Adipose tissue (tissue), 3 donors: ENCODE measurements around the gene ULBP1. TPM values are rescaled to one million over a fixed set of nuclear protein-coding genes. Genes with fewer than 3 reads are reported as not detected.
"Not testable (repeated sequence)": the region's sequence is repeated elsewhere in the genome, so short reads cannot be mapped to it uniquely, and the experiment has no call there.

Experiments used
- H3K27ac ChIP-seq: one replicate; pipeline ENCODE4 v1.5.1; 2013; ENCODE audit warnings: low read depth, low read length
- WGBS, 3 donors: extraction: QIAGEN DNeasy Blood & Tissue Kit; methylation state at CpG; one replicate each; pipeline ENCODE4 v1.1.7; 2013; 5-methylcytosine and 5-hydroxymethylcytosine counted together
- polyA plus RNA-seq, 3 donors: library from polyadenylated mRNA; stranded (reverse); fragments of 200-250 nt; gene quantifications; one replicate each; pipeline ENCODE4 v1.2.3, GENCODE V29; 2013
- donor health status: healthy with polysubstance abuse.
- donor health status: Bipolar disorder and iron deficiency.
- donor health status: healthy.

The ULBP1 gene, protein sequence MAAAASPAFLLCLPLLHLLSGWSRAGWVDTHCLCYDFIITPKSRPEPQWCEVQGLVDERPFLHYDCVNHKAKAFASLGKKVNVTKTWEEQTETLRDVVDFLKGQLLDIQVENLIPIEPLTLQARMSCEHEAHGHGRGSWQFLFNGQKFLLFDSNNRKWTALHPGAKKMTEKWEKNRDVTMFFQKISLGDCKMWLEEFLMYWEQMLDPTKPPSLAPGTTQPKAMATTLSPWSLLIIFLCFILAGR
- under 1 TPM; 0.03 to 0.22 (median 0.16) TPM for polyA plus RNA-seq

DNA sequence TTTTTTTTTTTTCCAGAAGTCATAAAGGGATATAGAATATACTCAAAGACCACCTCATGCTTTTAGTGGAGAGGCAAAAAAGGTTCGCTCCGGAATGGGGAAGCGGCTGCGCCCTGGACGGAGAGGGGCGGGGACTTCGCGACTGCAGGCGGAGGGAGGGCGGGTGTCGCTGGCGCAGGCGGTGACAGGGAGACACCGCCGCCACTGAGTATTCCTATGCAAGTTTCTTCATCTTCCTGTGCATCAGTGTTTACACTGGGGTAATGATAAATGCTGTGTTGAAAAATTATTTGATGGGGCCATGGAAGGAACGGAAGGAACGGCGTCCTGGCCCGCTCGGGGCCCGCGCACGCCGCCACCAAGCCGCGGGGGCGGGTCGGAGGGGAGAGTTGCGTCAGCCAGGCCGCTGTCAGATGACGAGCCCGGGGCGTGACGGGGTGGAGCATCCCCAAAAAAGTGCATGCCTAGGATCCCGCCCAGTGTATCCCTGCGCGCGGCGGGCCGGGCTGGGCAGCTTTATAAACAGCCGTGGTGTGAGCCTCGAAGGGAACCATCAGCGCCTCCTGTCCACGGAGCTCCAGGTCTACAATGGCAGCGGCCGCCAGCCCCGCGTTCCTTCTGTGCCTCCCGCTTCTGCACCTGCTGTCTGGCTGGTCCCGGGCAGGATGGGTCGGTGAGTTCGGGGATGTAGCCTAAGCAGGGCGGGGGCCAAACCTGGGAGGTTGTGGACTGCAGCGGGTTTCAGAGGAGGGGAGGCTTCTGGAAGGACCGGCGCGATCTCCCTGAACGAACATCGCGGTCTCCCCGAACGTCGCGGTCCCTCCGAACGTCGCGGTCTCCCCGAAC is at the start of gene ULBP1:
Gene ULBP1, plus strand, starts transcription at position 482 of the 846 bp plus-strand sequence. Its CDS starts 107 bp downstream, at position 589.
- WGBS, 3 donors = 1 to 2% (median 1%) methylated on average over 68 to 69 of the region's 69 CpGs

DNA sequence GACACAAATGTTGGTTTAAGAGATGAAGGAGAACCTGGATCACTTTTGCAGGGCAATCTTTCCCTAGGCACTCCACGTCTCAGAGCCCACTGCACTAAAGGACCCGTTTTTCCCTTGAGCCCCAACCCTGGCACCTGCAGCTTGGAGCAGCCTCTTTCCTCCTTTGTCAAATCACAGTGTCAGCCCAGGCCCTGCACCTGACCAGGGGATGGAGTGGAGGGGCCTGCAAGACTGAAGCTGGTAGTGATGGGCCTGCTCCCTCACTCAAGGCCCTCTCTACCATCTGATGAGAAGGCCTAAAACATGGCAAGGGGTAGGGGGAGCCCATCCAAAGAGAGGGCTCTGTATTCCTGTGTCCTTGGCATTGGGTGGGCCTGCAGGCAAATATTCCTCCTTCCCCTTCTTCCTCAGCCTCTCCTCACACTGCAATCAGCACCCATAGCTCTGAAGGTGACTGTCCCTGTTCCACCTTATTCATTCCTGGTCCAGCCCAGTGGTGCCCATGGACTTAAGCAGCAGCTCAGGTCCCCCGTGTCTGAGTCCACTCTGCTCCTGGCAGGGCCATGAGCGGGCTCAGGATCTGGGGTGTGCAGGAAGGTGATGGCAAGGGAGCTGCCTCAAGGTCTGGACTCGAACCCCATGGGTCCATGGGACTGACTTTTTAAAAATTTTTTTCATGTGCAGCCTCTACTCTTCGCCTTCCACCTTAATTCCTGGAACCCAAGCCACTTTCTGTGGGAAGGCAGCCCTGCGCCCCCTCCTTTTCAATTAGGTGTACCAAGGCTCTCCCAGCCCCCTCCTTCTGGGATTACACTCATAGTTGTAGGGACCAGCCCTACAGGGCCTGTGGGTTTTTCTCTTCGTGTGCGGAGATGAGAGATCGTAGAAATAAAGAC is 47.5 kb upstream of the ULBP1 start:
- WGBS, 3 donors = 88 to 93% (median 90%) methylated on average over 10 of the region's 10 CpGs

More for the DNA sequence above, at the start of gene ULBP1:
- no peak within 1 kb of the TSS for H3K27ac ChIP-seq

DNA sequence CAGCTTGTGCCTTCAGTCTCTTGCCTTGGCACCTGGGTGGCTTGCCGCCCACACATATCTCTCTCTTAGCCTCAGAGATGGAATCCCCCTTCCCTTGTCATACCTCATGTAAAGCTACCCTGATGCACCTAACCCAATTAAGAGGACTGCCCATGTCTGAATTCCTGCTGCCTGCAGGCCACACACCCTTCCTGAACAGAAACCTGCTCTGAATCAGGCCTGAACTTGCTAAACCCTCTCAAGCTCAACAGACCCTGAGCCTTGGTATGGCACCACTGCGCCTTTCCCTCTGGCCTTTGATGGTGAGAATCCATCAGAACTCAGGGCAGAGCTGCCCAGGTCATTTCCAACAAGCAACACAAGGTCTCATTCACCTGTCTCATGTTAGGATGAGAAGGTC is 46.1 kb upstream of the ULBP1 start:
- 92 to 98% (median 97%) methylated on average over 2 of the region's 2 CpGs for WGBS, 3 donors
- no peak overlapping the region for H3K27ac ChIP-seq

More for the DNA sequence above, 47.5 kb upstream of the ULBP1 start:
- no peak overlapping the region for H3K27ac ChIP-seq

DNA sequence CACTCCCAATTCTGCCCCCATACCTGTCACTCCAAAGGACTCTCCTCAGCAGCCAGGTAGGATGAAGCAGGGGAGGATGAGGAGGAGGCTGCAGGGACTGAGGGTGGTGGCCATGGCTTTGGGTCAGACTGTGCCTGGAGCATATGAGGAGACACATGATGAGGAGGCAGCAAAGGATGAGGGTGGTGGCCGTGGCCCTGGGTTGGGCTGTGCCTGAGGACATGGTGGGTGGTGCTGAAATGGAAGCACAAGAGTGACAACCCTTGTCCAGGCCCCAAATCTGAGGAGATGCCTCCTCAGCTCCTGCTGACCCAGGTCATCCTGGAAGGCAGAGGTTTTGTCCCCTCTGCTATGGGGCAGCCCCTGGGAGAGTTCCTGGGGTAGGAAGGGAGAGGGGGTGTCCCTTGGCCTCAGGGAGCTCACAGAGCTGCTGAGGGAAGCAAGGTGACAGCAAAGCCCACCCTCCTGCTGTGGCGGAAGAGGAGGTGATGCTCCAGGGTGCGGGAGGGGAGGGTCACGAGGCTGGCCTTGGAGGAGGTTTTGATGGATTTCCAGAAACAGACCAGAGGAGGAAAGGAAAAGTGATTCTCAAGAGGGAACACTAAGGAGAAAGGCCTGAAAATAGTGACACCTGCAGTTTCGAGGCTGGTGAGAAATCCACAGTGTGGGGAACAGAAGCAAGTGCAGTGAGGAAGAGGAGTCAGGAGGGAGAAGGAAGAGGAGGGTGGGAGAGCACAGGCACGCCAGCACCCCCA is 45.4 kb upstream of the ULBP1 start:
- H3K27ac ChIP-seq = no peak overlapping the region
- WGBS, 3 donors = 88 to 92% (median 90%) methylated on average over 6 of the region's 6 CpGs

DNA sequence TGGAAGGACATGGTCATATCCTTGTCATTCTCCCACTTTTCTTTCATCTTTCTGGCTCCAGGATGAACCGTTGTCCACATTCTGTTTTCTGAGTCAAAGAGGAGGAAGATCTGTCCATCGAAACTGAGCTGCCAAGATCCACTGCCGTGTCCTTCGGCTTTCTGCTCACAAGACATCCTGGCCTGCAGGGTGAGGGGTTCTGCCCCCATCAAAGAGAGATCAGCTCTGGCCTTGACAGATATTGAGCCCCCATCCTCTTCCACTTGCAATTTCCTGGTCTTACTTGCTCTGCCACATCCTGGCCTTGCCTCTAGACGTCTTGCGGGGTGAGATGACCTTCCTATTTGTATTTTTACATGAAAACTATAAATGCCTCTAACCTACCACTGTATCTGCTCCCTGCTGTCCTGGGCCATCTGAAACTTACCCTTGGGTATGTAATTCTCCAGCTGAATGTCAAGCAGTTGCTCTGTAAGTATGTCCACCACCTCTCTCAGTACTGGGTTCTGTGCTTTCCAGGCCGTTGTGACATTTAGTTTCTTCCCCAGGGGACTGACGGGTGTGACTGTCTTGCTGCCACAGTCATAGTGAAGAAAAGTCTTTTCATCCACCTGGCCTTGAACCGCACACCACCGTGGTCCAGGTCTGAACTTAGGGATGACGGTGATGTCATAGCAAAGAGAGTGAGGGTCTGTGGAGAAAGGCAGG is 44.5 kb upstream of the ULBP1 start:
- WGBS, 3 donors = 75 to 80% (median 79%) methylated on average over 10 to 11 of the region's 11 CpGs
- not testable (repeated sequence) for H3K27ac ChIP-seq

DNA sequence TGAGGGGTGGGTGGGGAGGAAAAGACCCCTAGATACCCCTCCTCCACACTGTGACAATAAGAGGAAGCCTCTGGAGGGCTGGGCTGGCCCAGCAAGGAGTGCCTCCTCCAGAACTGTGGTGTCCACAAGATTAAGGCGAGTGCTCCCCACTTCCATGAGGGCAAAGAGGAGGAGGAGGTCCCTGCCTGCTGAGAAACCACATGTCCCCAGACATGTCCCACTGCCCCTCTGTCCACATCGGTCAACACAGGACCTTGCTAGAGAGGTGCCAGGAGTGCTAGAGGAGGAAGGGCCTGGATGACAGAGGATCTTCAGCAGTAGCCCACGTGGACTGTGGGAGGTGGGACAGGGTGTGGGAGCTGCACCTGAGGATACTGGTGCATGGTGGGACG is 43.9 kb upstream of the ULBP1 start:
- no peak overlapping the region for H3K27ac ChIP-seq
- WGBS, 3 donors = 81 to 95% (median 88%) methylated on average over 4 of the region's 4 CpGs

DNA sequence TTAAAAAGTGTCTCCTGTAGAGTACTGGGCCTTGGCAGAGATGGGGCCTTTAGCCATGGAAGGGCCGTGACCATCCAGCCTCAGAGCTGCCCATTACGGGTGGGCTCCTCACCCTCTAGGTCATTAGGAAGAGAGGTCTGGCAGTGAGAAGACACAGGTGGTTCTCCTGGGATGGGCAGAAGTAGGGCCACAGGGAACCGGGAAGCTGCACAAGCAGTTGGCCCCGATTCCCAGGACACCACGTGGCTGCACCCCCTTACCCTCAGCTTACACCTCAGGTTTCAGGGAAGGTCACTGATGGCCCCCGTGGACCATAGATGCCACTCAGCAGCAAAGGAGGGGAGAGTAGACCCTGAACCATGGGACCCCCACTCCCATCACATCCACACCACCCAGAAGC is 42.4 kb upstream of the ULBP1 start:
- 86 to 91% (median 91%) methylated on average over 6 of the region's 6 CpGs for WGBS, 3 donors
- H3K27ac ChIP-seq = no peak overlapping the region

DNA sequence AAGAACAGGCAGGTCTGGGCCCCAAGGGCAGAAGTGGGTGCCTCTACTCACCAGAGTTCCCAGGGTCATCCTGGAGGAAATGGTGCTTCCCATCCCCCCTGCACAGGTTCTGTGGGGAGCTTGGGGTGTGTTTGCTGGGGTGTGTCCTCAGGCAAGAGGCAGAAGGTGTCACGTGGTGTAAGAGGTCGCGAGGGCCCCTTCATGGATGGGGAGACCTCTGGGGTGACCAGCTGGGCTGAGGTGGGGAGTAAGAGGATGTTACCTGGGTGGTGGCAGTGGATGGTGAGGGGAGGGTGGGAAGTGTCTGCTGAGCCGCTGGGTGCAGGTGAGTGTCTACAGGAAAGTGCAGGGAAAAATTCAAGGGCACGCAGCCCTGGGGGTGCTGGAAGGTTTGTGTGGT is 41.7 kb upstream of the ULBP1 start:
- 23 to 57% (median 55%) methylated on average over 5 of the region's 5 CpGs for WGBS, 3 donors
- not testable (repeated sequence) for H3K27ac ChIP-seq

DNA sequence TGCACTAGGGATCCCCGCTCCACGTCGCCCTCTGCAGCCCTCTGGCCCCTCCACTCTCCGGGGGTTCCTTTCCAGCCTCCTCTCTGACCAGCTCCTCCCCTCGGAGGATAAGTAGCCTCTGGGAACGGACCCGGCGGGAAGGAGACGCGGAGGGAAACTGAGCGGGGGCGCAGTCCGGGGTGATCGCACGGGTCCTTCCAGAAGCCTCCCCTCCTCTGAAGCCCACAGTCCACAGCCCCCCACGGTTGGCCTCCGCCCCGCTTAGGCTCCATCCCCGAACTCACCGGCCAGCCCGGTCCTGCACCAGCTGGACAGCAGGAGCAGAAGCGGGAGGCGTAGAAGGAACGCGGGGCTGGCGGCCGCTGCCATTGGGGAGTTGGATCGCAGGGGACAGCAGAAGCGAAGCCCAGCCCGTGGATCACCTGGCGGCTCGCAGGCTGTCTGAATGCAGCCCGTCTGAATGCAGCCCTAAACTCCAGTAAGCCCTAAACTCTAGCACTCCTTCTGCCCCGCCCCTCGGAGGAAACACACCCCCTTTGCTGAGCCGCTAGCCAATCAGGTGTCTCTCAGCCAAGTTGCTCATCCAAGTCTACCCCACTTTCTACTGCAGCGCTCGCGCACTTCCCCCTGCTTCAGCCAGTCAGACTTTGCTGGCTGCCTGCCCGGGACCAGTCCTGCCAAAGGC is 41.0 kb upstream of the ULBP1 start, which contains the start of gene RAET1G:
Gene RAET1G, minus strand, starts transcription at position 480 of the 685 bp plus-strand sequence. Its CDS starts 111 bp downstream, at position 369.
- WGBS, 3 donors = 0 to 1% (median 1%) methylated on average over 40 of the region's 40 CpGs
- H3K27ac ChIP-seq = no peak within 1 kb of the TSS

DNA sequence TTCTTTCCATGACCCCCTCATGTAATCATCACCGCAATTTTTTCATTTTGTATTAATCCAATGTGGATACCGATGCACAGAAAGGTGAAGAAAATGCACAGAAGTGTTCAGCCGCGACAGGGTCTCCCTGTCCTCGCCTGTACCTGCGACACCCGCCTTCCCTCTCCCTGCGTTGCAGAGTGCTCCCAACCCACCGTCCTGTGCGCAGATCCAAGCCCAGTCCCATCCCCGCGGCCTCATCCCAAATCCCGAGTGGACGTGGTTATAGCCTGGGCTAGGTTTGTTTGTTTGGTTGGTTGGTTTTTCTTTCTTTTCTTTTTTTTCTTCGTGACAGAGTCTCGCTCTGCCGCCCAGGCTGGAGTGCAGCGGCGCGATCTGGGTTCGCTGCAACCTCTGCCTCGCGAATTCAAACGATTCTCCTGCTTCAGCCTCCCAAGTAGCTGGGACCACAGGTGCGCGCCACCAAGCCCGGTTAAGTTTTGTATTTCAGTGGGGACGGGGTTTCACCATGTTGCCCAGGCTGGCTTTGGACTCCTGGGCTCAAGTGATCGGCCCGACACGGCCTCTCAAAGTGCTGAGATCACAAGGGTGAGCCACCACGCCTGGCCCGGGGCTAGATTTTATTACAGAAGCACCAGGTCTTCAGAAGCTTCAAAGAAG is 40.3 kb upstream of the ULBP1 start:
- WGBS, 3 donors = 22 to 24% (median 22%) methylated on average over 33 of the region's 33 CpGs
- no peak overlapping the region for H3K27ac ChIP-seq

DNA sequence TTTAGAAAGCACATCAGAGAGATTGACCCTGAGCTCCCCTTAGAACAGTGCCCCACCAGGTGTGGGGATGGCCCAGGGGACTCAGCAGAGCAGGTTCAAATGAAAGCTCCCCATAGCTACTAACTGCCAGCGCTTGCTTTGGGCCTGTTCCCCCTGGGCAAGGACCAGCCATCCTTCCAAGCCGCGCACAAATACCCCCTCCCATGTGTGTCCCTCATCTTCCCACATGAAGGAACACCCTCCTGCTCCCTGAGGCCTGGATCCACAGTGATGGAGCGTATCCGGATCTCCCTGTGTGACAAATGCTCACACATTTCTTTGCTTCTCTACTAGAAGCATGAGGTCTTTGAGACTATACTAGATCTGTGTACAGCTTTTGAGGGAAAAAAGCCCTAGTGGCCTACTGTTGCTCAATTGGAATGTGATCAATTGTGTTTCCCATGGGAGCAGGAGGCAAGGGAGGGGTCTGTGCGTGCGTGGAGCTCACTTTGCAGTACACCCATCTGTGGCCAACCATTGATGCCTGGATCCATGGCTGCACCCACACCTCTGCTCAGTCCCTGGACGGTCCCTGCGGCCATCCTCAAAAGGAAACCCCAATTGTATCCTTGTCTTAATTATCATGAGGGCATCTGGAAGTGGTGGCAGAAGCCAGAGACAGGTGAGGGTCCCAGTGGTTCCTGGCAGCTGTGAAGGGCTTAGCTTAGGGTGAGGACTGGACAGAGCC is 39.4 kb upstream of the ULBP1 start:
- H3K27ac ChIP-seq = no peak overlapping the region
- WGBS, 3 donors = 72 to 80% (median 77%) methylated on average over 9 of the region's 9 CpGs

DNA sequence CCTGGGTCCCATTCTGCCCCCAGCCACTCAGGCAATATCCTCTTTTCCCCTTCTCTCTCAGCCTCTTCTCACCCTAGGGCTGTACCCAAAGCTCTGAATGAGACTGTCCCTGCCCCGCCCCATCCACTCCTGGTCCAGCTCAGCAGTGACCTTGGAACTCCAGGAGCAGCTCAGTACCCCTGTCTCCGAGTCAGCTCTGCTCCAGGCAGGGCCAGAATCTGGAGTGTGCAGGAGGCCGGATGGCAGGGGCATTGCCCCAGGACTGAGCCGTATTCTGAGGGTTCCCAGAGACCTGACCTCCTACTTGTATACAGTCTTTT is 38.9 kb upstream of the ULBP1 start:
- no peak overlapping the region for H3K27ac ChIP-seq
- 82 to 85% (median 84%) methylated on average over 4 of the region's 4 CpGs for WGBS, 3 donors

DNA sequence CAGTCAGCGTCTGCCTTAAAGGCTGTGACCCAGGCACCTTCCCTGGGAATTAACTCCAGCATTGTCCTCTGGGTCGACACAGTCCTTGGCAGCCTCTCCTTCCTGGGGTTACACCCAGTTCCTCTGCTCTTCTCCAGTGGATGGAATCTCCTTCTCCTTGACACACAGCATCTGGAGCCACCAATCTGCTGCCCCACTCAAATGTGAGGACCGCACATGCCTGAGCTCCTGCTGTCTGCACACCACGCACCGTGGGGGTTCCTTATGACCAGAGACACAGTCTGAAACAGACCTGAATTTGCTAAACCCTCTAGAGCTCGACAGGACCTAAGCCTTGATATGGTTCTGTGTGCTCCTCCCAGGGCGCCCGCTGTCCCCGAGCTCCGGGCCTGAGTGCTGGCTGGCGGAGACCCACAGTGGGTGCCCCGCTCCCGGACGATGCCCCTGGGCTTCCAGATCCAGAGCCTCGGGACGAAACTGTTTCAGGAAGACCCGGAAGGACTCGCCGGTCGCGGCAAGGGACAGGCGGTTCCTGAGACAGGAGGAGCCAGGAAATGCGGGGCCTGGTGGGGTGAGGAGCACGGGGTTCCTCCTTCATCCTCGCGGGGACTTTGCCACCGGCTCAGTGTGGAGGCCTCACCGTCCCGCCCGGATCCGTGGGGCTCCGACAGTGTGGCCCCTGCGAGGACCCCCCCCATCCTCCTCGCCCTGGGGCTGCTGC is 38.3 kb upstream of the ULBP1 start:
- 9 to 15% (median 10%) methylated on average over 33 to 34 of the region's 34 CpGs for WGBS, 3 donors
- no peak overlapping the region for H3K27ac ChIP-seq

DNA sequence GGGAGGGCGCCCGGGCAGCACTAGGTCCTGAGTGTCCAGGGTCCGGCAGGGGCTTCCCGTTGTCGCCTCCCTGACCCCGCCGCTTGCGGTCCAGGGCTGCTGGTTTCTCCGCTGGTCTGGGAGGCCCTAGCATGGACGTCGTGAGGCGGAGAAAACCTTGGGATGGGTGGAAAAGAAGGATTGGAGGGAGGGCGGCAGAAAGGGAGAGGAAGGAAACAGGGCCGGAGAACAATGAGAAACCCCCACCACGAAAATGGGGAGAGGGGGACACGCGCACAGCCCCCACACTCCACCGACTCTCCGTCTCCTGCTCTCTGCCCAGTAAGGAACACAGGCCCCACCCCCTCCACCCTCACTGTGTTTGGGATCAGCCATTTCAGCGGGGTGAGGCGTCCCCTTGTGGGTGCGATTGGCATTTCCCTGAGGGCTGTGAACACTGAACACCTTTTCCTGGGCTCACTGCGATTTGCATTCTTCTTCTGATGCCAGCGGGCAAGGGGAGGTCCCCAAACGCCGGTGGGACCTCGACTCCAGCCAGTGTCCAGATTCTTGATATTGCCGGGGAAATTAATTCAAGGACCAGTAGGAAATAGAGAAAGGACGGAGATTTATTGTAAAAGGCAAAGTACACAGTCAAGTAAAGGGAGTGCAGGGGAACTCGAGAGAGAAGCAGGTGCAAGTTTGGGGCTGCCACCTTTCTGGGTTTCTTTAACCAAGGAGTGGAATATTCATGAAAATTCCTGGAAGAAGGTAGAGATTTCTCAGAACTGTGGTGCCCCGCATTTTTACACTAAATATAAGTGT is 37.6 kb upstream of the ULBP1 start:
- no peak overlapping the region for H3K27ac ChIP-seq
- 2 to 3% (median 3%) methylated on average over 29 to 31 of the region's 31 CpGs for WGBS, 3 donors

DNA sequence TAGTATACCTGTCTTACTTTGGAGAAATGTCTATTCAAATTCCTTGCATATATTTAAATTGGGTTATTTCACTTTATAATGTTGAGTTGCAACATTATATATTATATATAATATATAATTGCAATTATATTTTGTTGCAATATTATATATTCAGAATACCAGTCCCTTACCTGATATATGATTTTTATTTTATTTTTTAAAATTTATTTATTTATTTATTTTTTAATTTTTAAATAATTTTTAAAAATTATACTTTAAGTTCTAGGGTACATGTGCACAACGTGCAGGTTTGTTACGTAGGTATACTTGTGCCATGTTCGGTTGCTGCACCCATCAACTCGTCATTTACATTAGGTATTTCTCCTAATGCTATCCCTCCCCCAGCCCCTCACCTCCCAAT is 36.7 kb upstream of the ULBP1 start:
- 75 to 87% (median 82%) methylated on average over 4 of the region's 4 CpGs for WGBS, 3 donors
- not testable (repeated sequence) for H3K27ac ChIP-seq
